Measurements from ENCODE around the gene GEN1. TPM values are rescaled to one million over a fixed set of nuclear protein-coding genes. Genes with fewer than 3 reads are reported as not detected.

The GEN1 gene
- total and polyA plus RNA-seq, 10 of the 15 experiments (the other 5 are each of a cell fraction or from before 2014, with no cell fraction given) = 6.0 to 49.6 (median 36.0) TPM

DNA sequence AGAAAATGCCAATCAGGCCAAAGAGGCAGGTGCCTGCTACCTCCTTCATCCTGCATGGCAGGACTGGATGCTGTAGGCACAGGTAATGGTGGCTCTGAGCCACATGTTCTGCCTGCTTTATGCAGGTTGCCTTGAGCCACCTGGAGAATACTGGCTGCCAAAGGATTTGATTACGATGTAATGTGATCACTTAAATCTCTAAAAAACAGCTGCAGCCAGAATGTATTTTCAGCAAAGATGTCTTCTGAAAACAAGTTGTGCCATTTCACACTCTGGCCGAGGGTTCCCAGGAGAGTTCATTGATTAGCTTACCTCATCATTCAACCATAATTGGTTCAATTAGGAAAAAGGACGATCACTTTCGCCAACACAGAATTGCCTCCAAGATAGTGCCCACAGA is 44.4 kb downstream of the GEN1 start:
- intact Hi-C loops (cut with micrococcal nuclease; ENCODE audit: unreplicated experiment) = no loop called here
- in situ Hi-C loops (cut with MboI) = no loop called here
- Histone ChIP-seq H3K4me1 (ENCODE audit: control insufficient read depth, insufficient read depth, low read length) (no peaks in the 10 kb centered on the region; the same call in 1 of the 2 replicates), H3K9ac (ENCODE audit: control insufficient read depth, insufficient read depth, low read length) (no peak overlapping the region), H3K27me3 (replicated peaks in 1 of 2; ENCODE audit: control insufficient read depth in 2 of 2, insufficient read depth in 2 of 2, low read length in 1 of 2) (no peaks in the 10 kb centered on the region), H3K4me3 (no peak overlapping the region), H2AFZ (ENCODE audit: control insufficient read depth, low read depth, low read length) (no peak overlapping the region), H3K9me3 (replicated peaks; ENCODE audit: control insufficient read depth, insufficient read depth, low read length) (no peaks in the 10 kb centered on the region), H3K79me2 (ENCODE audit: control insufficient read depth, insufficient read depth, low read length) (no peaks in the 10 kb centered on the region), H3K4me2 (ENCODE audit: control insufficient read depth, insufficient read depth) (no peak overlapping the region), H3K36me3 (ENCODE audit: control insufficient read depth in 2 of 2, insufficient read depth in 2 of 2, low read length in 1 of 2) (no peaks in the 10 kb centered on the region), H4K20me1 (ENCODE audit: control insufficient read depth, insufficient read depth) (no peaks in the 10 kb centered on the region), H3K27ac (ENCODE audit: control insufficient read depth, insufficient read depth) (no peak overlapping the region)
- POLR2A ChIA-PET = interaction anchor here (0.6 to 9.6 kb wide), 4 partner anchors 9 to 44 kb away, joined by 4 to 108 read pairs (median 9); partner anchors contain the start of genes GEN1, MSGN1 and SMC6
- DNase-seq (ENCODE audit: low read depth, low spot score) (no peak), ATAC-seq (no peak), FAIRE-seq (no peak)
- TF ChIP-seq PAX8 (IDR thresholded peaks at IDR 0.05) (no peak), TCF12 (IDR thresholded peaks at IDR 0.05; ENCODE audit: low read depth, low read length) (no peak), BHLHE40 (IDR thresholded peaks at IDR 0.05; ENCODE audit: borderline replicate concordance in 1 of 2, low read depth in 2 of 2, low read length in 1 of 2) (no peak), ETV6 (conservative IDR thresholded peaks at IDR 0.05 in 1 of 2, IDR thresholded peaks at IDR 0.05 in 1 of 2; ENCODE audit: borderline replicate concordance in 1 of 2, low read depth in 1 of 2) (no peak), EGR1 (IDR thresholded peaks at IDR 0.05; ENCODE audit: borderline replicate concordance in 1 of 2, low read depth in 2 of 2, low read length in 2 of 2) (no peak)
- 98% methylated on average over 4 of the region's 4 CpGs for WGBS (ENCODE audit: insufficient coverage, insufficient replicate concordance, low lambda C conversion rate, missing lambda C conversion rate)
- CTCF ChIA-PET = interaction anchor here (2.0 kb wide), 1 partner anchor 31 kb away, joined by 7 read pairs; no protein-coding TSS in a partner anchor
- RAD21 ChIA-PET (ENCODE audit: unreplicated experiment) = interaction anchor here (1.2 to 9.9 kb wide), 5 partner anchors 15 to 47 kb away, joined by 3 to 96 read pairs (median 4); no protein-coding TSS in a partner anchor
- SMC1A ChIA-PET (ENCODE audit: uncharacterized antibody, unreplicated experiment) = interaction anchor here (1.3 to 12.9 kb wide), 6 partner anchors 15 to 47 kb away, joined by 7 to 288 read pairs (median 22); partner anchors contain the start of gene MSGN1
- no TSS peak for BruUV-seq (replicated peaks)
